ENCODE data around the gene STK39. TPM values are rescaled to one million over a fixed set of nuclear protein-coding genes. Genes with fewer than 3 reads are reported as not detected.

STK39 gene
- total RNA-seq, 2 experiments from 2014 or later: 17.7 to 41.1 TPM

- TF ChIP-seq EZH2phosphoT487 (IDR thresholded peaks at IDR 0.05; ENCODE audit: borderline replicate concordance, low read depth, low read length): no peak
- TF ChIP-seq CTCF (conservative IDR thresholded peaks at IDR 0.05; ENCODE audit: low read length): no peak
- Histone ChIP-seq H3K27ac (ENCODE audit: low read depth, low read length, poor library complexity, severe bottlenecking) (no peak overlapping the region), H3K4me1 (ENCODE audit: insufficient read depth, low read length, poor library complexity, severe bottlenecking) (no peaks in the 10 kb centered on the region), H3K4me2 (ENCODE audit: low read length) (no peak overlapping the region), H3K36me3 (ENCODE audit: insufficient read depth, low read length) (peaks cover 7% of the 10 kb centered on the region; the same call in 1 of the 2 replicates), H3K9me3 (ENCODE audit: low read length) (0 out of 2 replicates have a peak, but pooled peaks cover 7% of the 10 kb centered on the region), H3K79me2 (ENCODE audit: insufficient read depth, low read depth, low read length) (peaks cover 3% of the 10 kb centered on the region; the same call in 1 of the 2 replicates), H3K4me3 (ENCODE audit: low read depth, low read length, poor library complexity, severe bottlenecking) (no peak overlapping the region), H2AFZ (ENCODE audit: low read length) (no peak overlapping the region), H3K9me2 (ENCODE audit: insufficient read depth, low read length) (no peaks in the 10 kb centered on the region), H4K20me1 (ENCODE audit: insufficient read depth, low read length) (no peaks in the 10 kb centered on the region; the same call in 1 of the 2 replicates)
- intact Hi-C loops (cut with micrococcal nuclease; ENCODE audit: unreplicated experiment): no loop called here
- DNase-seq (ENCODE audit: low spot score): no peak
- no TSS peak for BruUV-seq (replicated peaks)
- ChIA-PET CTCF (ENCODE audit: unreplicated experiment) (no interaction called here), POLR2A (no interaction called here)
These were observed 9.7 kb downstream of the STK39 start for GRCh38 chr2:168237741-168238140.

GRCh38 chr2:168234407-168235085, 12.8 kb downstream of the STK39 start:
- CTCF ChIA-PET (ENCODE audit: unreplicated experiment): no interaction called here
- H3K79me2 ChIP-seq (ENCODE audit: insufficient read depth, low read depth, low read length): no peaks in the 10 kb centered on the region

More at GRCh38 chr2:168234407-168235085, 12.8 kb downstream of the STK39 start:
- Histone ChIP-seq H2AFZ (ENCODE audit: low read length) (no peak overlapping the region), H4K20me1 (ENCODE audit: insufficient read depth, low read length) (no peaks in the 10 kb centered on the region), H3K27ac (ENCODE audit: low read depth, low read length, poor library complexity, severe bottlenecking) (no peak overlapping the region), H3K9me2 (ENCODE audit: insufficient read depth, low read length) (no peaks in the 10 kb centered on the region), H3K4me1 (ENCODE audit: insufficient read depth, low read length, poor library complexity, severe bottlenecking) (no peaks in the 10 kb centered on the region), H3K4me3 (ENCODE audit: low read depth, low read length, poor library complexity, severe bottlenecking) (no peak overlapping the region), H3K9me3 (ENCODE audit: low read length) (0 out of 2 replicates have a peak, but pooled peaks cover 7% of the 10 kb centered on the region), H3K4me2 (ENCODE audit: low read length) (no peak overlapping the region), H3K36me3 (ENCODE audit: insufficient read depth, low read length) (peaks cover 13% of the 10 kb centered on the region; the same call in 1 of the 2 replicates)
- TF ChIP-seq CTCF (conservative IDR thresholded peaks at IDR 0.05; ENCODE audit: low read length) (no peak), EZH2phosphoT487 (IDR thresholded peaks at IDR 0.05; ENCODE audit: borderline replicate concordance, low read depth, low read length) (no peak)
- POLR2A ChIA-PET: interaction anchor here (0.8 kb wide), 1 partner anchor 128 kb away, joined by 4 read pairs; no protein-coding TSS in a partner anchor
- BruUV-seq (replicated peaks): no TSS peak
- intact Hi-C loops (cut with micrococcal nuclease; ENCODE audit: unreplicated experiment): no loop called here
- DNase-seq (ENCODE audit: low spot score): no peak
